Tongue (tissue), 2 donors: ENCODE data around the gene SZT2. TPM values are rescaled to one million over a fixed set of nuclear protein-coding genes. Genes with fewer than 3 reads are reported as not detected.

Source experiments
- DNase-seq: peaks from one replicate; pipeline ENCODE4 v3.0.0-alpha.2; 2015
- total RNA-seq: library from RNA; depleted of rRNA; stranded (reverse); fragments of >200 nt; gene quantifications from one replicate; pipeline ENCODE4 v1.2.3, GENCODE V29; 2014

The SZT2 gene
- total RNA-seq, result 25.5 TPM

DNA sequence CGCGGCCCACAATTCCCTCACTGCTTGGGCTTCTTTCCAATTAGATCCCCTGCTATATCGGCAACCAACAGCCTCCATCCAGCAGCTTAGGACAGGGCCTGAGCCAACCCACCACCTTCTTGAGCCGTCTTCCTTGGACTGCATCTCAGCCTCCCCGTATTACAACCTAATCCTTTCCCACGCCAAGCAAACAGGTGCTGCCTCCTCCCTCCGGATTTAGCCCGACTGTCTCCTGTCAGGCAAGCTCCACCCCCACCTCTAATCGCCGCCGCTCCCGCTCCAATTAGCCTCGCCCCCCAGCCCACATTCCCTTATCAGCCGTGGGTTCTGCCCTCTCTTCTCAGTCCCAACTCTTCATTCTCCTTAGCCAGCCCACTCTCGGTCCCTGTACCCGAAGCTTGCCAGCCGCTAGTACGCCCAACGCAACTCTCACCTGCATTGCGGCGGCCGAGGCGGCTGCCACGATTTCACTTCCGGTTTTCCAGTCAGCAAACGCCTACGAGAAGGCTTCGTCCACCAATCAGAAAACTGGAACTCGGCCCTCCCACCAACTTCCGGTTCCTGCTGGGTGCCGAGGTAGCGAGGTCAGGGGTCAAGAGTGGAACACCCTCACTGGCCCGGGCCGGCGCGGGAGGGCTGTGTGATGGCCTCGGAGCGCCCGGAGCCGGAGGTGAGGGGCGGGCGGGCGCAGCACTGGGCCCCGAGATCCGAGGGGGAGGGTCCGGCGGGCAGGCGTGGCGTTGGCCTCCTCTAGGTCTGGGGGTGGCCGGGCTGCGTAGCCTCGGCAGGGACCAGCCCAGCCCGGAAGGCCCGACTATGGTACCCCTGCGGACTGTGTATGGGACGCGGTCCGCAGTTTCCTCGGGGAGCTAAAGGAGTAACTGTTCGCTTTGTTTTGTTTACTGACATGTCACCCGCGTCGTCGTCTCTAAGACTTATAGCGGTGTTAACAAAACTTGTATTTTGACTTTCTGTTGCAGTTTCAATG, at the start of gene SZT2, which contains the start of gene MED8:
SZT2 (plus strand) TSS at position 574 of the 988 bp plus-strand sequence; CDS start at position 644, 70 bp downstream.
MED8 (minus strand) TSS at position 475 of the 988 bp plus-strand sequence; CDS start at position 439, 36 bp downstream.
- DNase-seq, result peak; percentile 97

DNA sequence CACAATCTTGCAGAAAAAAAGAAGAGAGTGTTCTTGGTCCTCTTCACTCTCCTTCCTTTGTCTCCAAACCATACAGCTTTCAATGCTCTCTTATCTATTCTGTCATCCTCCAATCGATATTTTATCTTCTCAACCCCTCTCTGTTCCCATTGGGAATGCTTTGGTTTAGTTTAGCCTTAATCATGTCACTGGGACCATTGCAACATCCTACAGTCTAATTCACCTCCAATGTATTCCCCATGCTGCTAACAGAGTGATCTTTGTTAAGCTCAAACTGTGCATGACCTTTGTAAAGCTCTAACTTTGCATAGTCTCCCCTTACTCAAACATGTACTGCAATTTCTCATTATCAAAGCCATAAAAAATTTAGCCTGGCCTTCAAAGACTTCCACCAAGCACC, 49.1 kb upstream of the SZT2 start:
- no peak for DNase-seq

DNA sequence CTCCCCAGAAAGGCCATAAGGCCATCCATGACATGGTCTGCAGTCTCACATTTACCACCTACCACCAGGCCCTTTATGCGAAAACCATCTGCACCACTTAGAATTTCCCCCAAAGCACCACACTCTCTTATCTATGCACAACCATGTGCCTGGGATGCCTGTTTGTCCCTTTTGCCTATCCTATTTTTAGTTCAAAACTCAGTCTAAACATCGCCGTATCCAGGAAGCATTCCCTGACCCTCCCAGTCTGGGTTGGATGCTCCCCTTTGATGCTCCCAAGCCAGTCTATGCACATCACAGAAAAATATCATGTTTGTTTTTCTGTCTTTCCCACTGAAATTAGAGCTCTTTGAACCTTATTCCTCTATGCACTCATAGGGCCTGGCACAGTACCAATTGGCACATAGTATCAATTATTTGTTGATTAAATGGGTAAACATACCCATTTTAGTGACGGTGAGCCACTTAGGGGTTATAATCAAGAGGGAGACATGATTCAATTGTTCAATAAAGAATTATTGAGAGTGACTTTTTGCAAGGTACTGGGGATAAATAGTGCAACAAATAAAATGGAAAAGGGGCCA, 45.3 kb upstream of the SZT2 start:
- no peak for DNase-seq

DNA sequence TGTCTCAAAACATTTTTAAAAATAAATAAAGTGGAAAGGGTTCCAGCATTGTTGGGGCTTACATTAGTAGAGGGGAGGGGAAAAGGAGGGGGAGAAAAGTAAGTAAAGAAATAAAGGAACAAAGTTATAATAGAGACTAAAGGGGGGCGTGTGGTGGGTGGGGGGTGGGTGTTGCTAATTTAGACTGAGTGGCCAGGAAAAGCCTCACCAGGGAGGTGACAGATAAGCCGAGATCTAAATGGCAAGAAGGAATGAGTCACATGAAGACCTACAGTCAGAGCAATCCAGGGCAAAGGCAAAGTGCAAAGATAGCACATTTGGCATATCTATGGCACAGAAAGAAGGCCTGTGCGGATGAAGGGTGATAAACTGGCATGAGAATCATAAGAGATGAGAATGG, 44.6 kb upstream of the SZT2 start:
- DNase-seq, result no peak

DNA sequence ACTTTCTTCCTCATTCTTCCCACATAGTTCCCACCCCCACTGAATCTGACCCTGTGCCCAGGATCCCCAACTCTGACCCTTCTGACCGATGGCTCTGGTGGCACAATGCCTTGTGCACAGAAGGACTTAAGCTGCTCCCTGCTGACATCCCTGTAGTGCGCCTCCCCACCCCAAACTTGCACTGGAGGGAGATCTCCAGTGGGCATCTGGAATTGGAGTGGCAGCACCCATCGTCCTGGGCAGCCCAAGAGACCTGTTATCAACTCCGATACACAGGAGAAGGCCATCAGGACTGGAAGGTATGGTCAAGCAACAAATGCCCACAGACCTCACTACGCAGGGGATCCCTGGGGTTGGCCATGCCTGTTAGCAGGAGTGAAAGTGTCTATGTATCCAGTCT, 43.1 kb upstream of the SZT2 start:
- DNase-seq, result no peak

DNA sequence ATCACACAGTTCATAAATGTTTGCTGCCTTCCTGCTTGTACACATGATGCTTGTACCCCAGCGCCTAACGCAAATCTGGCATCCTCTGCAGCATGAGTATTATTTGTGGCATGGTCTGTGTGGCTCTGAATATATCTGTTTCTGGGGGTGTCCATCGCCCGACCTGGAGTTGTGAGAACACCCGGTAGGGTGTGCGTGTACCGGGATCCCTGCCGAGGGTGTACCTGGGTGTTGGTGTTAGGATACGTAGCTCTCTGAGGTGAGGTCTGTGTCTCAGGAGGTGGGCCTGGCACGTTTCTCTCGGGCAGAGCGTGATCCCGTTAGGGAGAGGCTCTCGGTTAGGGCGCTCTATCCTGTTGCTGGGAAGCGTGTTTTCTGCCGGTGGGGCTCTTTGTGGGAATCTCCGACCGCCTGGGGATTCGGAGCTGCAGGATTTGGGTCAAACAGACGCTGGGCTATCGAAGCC, 41.3 kb upstream of the SZT2 start:
- no peak for DNase-seq

DNA sequence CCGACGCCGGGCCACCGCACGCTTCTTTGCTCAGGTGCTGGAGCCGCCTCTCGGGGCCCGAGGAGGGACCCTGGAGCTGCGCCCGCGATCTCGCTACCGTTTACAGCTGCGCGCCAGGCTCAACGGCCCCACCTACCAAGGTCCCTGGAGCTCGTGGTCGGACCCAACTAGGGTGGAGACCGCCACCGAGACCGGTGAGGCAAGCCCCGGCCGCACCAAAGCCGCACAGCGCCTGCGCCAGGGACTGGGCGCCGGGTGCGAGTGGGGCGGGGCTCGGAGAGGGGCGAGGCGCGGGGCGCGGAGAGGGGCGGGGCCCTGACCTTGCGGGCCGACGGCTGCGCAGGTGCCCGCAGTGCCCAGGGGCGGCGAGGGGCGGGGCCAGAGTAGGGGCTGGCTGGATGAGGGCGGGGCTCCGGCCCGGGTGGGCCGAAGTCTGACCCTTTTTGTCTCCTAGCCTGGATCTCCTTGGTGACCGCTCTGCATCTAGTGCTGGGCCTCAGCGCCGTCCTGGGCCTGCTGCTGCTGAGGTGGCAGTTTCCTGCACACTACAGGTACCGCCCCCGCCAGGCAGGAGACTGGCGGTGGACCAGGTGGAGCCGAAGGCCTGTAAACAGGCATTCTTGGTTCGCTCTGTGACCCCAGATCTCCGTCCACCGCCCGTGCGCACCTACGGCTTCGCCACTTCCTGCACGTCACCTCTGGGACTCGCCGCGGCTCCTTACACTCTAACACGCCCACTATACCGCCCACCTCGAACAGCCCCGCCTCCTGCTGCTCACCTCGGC, 40.7 kb upstream of the SZT2 start:
- peak; percentile 85 for DNase-seq

DNA sequence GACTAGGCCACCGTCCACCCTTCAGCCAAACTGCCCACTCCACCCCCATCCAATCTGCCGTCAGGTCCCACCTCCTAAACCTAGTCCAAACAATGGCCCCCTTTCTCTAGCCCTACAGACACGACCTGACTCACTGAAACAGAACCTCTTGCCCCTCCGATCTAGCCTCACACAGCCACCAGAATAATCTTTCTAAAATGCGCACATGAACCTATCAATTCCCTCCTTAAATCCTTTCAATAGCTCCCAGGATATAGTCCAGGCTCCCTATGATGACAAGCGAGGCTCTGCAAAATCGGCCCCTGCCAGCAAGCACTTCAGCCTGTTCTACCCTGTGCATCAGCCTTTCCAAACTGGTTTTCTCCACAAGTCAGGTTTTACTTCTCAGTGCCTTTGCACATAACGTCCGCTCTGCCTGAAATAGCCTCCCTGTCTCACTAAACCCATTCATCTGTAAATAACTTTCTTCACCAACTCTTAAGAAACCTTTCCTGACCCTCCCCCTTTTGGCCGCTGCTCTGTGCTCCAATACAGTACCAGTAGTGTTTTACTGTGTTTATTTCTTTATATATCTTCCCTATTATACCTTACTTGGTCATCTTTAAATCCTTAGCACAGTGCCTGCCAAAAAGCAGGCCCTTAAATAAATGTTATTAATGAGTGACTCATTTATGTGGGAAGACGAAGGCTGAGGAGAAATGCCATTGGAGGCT, 39.9 kb upstream of the SZT2 start:
- DNase-seq, result peak; percentile 39

DNA sequence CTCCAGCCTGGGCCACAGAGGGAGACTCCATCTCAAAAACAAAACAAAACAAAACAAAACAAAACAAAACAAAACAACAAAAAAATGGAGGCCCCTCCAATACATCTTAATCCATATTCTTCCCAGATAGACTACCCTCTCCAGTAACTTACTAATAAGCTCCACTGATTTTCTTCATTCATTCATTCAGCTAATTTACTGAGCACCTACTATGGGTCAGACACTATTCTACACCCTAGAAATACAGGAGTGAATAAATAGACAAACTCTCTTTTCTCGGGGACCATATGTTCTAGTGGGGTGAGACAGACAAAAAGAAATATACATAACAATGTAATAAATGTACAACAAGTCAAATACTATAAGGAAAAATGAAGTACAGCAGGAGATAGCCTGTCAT, 38.7 kb upstream of the SZT2 start:
- no peak for DNase-seq

DNA sequence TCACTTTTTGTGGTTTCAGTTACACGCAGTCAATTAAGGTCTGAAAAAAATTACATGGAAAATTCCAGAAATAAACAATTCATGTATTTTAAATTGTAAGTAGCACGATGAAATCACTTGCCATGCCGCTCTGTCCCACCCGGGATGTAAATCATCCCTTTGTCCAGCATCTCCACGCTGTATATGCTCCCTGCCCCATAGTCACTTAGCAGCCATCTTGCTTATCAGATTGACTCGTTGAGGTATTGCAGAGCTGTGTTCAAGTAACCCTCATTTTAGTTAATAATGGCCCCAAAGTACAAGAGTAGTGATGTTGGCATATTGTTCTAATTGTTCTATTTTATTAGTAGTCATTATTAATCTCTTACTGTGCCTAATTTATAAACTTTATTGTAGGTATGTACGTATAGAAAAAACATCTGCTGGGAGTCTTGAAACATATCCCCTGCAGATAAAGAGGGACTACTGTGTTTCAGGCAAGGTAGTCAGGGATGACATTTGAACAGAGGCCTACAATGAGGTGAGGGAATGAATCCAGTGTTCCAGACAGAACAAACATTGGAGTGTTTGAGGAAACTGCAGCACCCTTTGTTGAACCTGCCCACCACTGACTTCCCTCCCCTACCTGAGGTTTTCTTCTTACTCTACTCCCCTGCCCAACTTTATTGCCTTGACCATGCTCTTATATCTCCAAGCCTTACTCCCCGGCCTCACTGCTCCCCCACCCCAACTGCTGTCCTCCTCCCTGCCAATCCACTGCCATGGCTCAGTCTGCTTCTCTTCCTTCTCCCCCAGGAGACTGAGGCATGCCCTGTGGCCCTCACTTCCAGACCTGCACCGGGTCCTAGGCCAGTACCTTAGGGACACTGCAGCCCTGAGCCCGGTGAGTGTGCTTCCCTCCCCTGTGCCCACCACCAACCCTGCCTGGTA, 38.0 kb upstream of the SZT2 start:
- DNase-seq, result no peak

DNA sequence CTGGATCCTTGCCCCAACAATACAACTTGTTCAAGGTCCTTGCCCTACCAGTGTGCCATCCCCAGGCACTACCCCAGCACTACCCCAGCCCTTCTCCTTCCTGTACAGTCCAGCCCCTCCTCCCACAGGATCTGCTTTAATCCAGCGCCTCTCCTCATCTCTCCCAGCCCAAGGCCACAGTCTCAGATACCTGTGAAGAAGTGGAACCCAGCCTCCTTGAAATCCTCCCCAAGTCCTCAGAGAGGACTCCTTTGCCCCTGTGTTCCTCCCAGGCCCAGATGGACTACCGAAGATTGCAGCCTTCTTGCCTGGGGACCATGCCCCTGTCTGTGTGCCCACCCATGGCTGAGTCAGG, 37.4 kb upstream of the SZT2 start:
- no peak for DNase-seq

DNA sequence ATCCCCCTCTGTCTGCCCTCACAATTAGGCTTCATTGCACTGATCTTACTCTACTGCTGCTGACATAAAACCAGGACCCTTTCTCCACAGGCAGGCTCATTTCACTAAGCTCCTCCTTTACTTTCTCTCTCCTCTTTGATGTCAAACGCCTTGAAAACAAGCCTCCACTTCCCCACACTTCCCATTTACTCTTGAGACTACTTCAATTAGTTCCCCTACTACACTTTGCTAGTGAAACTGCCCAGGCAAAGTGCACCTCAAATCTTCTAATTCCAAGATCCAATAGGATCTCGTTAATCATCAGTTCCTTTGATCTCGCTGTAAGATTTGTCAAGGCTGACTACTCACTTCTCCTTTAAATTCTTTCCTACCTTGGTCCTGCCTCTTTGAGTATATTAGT, 36.8 kb upstream of the SZT2 start:
- no peak for DNase-seq

DNA sequence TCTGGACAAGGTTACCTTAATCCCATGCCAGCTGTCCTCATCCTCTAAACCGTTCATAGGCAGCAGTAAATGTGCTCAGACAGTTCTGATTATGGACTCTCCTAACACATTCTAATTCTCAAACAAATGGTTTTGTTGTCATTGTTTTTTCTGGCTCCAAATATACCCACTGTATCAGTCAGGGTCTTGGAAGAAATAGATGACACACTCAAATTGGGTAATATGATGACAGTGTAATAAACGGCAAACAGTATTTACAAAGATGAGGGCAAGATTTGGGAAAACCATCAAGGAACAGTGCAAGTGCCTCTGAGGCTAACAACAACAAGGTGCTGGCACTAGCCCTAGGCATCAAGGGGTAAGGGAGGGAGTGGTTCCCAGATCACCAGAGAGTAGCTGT, 35.2 kb upstream of the SZT2 start:
- no peak for DNase-seq

DNA sequence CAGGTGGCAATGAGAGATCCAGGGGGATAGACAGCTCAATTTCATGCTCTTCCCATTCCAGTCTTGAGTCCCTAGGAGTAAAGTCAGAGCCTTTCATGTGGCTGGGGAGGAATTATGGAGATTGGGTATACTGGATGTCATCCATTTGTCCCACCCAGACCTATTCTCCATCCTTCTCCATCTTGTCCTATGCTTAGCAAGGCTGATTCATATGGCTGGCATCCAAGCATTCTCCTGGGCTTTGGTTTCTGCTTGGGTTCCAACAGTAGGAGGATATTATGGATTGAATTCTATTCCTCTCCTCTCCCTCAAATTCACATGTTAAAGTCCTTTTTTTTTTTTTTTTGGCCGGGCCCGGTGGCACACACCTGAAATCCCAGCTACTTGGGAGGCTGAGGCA, 34.8 kb upstream of the SZT2 start:
- no peak for DNase-seq

DNA sequence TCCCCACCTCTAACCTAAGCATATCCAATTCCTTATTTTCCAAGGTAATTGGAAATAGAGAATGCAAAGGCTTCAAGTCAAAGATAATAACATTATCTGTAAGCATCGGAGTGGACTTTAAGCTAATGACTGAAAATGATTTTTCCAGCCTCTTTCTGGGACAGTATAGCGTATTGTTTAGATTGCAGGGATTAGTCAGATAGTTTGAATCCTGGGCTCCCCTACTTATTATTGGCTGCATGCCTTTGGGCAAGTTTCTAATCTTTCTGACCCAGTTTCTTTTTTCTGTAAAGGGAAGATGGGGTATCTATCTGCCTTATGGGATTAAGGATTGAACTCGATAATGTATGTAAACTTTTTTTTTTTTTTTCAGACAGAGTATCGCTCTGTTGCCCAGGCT, 32.4 kb upstream of the SZT2 start:
- DNase-seq, result no peak

DNA sequence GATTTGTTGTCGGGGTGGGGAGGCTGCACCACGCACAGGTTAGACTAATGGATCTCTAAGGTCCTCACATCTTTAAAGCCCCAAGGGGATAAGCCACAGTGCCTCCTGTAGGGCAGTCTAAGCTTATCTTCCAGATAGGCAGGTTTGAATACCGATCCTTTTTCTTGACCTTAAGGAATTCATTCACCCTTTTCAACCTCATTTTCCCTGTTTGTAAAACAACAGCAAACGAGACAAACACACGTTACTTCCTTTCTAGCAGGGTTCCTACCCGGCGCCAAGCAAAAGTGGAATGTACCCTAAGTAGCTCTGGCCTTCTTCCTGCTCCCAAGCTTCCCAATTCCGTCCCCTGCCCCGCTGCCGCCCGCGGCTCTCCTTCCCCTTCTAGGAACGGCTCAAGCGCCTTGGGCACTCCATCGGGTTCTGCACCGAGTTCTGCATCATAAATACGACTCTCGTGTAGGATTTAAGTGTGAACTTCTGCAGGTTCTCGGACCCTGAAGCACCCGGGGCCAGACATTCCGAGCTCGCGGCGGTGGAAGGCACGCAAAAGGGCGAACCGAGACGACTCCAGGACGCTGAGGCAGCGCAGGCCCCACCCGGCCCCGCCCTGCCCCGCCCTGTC, 31.5 kb upstream of the SZT2 start:
- DNase-seq, result no peak

DNA sequence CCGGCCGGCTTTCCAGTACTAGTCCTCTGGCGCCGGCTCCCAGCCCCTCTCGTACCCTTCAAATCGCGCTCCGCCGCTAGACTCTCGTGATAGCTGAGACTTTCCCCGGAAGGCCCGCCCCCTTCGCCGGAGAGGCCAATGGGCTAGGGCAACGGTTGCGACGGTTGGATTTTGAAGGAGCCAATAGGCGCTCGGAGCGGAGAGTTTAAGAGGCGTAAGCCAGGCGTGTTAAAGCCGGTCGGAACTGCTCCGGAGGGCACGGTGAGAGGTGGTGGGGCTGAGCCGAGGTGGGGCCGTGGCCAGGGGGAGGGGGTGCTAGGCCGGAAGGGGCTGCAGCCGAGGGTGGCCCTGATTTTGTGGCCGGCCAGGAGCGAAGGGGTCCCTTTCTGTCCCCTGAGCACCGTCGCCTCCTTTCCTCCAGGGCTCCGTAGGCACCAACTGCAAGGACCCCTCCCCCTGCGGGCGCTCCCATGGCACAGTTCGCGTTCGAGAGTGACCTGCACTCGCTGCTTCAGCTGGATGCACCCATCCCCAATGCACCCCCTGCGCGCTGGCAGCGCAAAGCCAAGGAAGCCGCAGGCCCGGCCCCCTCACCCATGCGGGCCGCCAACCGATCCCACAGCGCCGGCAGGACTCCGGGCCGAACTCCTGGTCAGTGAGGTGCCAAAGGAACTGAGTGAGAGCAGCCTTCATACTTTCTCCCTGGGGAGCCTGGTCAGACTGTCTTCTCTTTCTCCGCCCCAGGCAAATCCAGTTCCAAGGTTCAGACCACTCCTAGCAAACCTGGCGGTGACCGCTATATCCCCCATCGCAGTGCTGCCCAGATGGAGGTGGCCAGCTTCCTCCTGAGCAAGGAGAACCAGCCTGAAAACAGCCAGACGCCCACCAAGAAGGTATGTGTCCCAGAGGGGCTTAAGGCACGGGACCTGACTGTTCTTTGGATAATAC, 30.7 kb upstream of the SZT2 start, which contains the start of gene CDC20:
CDC20 (plus strand) TSS at position 236 of the 948 bp plus-strand sequence; CDS start at position 471, 235 bp downstream.
- peak; percentile 99 for DNase-seq

DNA sequence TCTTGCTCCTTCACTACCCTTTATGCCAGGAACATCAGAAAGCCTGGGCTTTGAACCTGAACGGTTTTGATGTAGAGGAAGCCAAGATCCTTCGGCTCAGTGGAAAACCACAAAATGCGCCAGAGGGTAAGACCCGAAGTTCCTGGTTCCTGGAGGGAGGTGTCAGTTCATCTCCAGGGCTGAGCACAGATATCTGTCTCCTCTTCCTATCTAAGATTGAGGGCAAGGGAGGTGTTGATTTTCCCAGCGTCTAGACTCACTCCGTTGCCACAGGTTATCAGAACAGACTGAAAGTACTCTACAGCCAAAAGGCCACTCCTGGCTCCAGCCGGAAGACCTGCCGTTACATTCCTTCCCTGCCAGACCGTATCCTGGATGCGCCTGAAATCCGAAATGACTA, 30.0 kb upstream of the SZT2 start:
- DNase-seq, result no peak

DNA sequence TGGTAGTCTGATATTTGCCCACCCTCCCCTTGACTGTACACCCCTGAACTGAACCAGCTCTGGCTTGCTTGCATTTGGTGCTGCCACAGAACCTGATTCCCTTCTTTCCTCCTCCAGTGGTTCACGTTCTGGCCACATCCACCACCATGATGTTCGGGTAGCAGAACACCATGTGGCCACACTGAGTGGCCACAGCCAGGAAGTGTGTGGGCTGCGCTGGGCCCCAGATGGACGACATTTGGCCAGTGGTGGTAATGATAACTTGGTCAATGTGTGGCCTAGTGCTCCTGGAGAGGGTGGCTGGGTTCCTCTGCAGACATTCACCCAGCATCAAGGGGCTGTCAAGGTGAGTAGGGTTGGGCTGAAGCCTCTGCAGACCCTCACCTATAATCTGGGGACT, 29.1 kb upstream of the SZT2 start:
- no peak for DNase-seq
